Stromal cell of bone marrow (primary cell): Measurements from ENCODE around the gene PCDHGC4.

Experiments used
- DNase-seq: peaks from one replicate; pipeline ENCODE4 v3.0.0-alpha.2; 2012; ENCODE audit warnings: low read depth

Gene PCDHGC4

DNA sequence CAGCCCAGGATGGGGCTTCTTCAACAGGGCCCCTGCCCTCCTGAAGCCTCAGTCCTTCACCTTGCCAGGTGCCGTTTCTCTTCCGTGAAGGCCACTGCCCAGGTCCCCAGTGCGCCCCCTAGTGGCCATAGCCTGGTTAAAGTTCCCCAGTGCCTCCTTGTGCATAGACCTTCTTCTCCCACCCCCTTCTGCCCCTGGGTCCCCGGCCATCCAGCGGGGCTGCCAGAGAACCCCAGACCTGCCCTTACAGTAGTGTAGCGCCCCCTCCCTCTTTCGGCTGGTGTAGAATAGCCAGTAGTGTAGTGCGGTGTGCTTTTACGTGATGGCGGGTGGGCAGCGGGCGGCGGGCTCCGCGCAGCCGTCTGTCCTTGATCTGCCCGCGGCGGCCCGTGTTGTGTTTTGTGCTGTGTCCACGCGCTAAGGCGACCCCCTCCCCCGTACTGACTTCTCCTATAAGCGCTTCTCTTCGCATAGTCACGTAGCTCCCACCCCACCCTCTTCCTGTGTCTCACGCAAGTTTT, 27.6 kb downstream of the PCDHGC4 start:
- DNase-seq: peak; percentile 49

DNA sequence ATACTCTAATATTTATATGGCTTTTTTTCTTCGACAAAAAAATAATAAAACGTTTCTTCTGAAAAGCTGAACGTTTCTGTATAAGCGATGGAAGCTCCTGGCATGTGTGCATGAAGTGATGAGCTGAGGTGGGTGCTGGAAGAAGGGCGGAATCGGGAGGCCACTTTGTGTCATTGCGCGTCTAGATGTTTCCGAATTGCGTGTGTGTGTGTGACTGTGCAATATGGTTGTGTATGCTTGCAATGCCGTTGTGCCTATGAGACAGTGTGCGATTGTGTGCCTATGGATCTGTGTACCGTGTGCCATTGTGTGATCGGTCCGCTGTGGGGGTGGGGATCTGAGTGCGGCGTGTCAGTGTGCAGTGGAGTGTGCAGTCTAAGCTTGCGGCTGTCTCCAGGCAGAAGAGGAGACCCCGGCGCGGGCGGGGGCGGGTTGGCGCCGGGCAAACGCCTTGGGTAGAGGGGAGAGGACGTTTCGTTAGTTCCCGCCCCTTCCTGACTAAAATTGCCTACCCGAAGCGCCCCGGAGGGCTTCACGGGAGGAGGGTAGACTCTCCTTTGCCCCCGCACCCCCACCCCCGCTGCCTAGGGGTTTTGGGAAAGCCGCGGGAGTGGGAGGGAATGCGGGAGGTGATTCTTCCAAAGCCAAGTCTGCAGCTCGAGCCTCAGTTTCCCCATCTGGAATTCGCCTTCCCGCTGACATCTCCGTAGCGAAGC, 28.2 kb downstream of the PCDHGC4 start:
- no peak for DNase-seq

DNA sequence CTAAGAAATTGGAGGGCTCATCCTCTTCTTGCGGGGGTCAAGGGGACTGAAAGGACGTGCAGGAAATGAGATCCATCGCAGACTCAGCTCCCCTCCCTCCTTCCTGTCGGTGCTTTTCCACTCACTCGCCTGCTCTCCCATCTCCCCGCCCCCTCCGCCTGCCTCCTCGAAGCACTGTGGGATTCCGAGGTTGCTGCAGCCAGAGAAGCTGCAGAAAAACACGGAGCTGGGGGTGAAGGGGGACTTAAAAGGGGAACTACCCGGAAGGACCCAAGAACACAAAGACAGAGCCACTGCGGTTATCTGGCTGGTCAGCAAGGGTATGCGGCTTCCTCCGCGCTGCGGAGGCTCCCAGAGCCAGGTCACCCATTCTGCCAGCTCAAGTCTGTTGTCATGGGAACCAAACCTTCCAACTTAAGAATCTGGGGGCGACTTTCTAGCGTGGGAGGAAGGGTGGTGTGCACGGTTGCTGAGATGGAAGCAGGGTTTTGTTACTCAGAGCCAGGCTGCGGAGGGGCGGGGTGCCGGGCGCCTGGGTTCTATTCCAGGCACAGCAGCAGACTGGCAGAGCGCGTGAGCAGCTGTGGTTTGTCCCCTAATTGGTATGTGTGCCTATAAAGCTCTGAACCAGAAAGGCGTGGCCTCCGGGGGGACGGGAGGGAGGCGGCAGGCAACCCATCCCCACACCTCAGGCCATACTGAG, 28.9 kb downstream of the PCDHGC4 start:
- DNase-seq: peak; percentile 92

DNA sequence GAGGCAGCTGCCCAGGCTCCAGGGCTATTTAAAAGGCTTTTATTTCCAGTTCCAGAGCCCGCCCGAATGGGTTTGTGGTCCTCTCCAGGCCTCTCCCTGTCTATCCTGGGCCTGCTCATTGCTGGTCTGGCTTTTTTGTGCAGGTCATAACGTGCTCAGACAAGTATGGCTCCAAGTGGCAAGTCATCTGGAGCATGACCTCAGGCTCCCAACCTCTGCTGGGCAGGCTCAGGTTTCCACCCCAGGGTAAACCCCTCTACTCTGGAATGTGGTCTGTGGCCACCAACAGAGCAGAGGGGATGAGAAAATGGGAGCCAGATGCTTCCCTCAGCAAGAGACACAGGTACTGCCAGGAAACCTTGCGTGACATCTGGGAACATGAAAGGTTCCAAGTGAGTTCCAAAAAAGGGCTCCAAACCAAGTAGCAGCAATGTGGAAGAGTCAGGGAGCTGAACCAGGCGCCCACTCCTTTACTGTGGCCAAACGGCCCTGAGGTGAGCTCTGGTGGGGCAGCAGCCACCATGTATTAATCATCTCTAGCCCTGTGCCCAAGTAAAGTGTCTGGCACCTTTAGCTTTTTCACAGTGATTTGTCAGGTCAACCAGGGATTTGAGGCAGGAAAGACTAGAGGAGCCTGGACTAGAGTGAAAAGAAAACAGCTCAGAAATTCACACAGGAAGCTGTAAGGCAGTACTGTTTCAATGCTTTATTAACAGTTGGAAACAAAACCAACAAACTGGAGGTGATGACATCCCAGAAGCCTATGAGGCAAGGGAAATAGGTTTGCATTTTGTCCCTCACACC, 29.7 kb downstream of the PCDHGC4 start:
- peak; percentile 30 for DNase-seq

DNA sequence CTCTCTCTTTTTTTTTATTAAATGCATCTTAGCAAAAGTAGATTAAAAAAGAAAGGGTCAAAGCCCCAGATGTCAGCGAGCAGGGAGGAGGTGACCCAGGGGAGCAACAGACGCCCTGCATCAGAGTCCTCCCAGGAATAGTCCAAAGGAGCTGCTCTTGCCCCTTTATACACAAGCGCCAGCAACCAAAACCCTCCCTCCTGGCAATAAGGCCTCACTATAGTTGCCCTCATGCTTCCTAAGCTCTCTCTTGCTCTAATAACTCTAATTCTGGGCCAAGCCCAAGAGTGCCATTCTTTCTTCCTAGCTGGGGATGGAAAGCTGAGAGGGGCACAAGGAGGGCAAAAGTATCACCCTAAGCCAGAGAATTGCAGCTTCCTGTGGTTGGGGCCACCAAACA, 30.3 kb downstream of the PCDHGC4 start:
- no peak for DNase-seq

DNA sequence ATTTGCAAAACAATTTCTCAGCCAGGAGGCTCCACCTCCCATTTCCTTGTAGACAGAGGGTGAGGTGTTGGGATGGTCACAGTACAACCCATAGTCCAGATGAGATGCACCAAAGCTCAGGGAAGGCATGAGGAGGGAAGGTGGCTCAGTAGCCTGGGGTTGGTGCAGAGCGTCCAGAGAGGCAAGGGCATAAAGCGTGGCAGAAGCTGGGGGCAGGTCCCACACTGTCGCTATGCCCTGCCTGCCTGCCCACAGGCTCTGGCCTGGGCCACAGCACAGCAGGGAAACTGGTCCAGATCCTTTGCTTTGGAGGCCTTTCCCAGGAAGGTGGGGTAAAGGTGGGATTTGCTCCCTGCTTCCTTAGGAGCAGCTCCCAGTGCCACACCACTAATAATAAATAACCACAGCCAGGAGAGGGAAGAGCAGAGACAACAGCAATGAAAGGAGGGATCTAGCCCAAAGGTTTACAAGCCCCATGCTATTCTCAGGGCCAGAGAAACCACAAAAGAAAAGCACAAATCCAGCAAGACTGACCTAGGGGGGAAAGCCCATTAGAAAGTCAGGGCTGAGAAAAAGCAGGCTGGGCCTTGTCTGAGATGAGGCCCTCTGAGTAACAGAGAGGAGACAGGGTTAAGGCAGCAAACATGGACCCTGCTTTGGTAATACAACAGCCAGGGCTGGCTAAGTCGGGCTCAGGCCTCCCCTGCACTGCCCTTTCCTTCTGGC, 31.3 kb downstream of the PCDHGC4 start:
- DNase-seq: no peak

DNA sequence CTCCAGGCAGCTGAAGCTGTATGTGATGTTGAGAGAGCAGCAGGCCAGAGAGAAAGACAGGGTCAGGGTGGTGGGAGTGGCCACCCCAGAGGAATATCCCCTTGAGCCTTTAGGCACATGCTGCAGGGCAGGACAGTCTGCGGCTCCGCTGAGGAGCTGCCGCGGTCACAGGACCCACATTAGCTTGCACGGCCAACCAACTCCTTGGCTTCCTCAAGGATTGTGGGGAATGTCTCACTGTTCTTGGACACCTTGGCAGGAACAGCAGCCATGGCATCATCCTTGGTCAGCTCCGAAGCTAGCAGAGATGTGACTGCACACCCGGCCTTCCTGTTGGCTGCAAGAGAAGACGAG, 31.8 kb downstream of the PCDHGC4 start:
- DNase-seq: peak; percentile 39

DNA sequence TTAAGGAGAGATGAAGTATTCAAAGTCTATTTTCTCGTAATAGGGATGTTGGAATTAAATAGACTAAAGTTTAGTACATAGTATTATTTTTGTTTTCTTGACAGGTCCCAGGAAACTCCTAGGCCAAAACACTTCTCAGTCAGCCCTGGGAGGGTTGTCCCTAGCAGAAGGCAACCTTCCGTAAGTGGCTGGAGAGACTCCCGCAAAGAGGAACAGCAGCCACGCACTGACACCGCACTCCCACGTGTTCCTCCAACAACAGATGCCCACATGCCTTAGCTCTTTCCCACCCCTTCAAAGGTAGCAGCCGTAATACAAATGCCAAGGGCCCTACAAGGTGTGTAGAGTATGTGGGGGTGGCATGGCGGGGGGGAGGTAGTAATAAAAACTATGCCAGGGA, 32.5 kb downstream of the PCDHGC4 start:
- no peak for DNase-seq

DNA sequence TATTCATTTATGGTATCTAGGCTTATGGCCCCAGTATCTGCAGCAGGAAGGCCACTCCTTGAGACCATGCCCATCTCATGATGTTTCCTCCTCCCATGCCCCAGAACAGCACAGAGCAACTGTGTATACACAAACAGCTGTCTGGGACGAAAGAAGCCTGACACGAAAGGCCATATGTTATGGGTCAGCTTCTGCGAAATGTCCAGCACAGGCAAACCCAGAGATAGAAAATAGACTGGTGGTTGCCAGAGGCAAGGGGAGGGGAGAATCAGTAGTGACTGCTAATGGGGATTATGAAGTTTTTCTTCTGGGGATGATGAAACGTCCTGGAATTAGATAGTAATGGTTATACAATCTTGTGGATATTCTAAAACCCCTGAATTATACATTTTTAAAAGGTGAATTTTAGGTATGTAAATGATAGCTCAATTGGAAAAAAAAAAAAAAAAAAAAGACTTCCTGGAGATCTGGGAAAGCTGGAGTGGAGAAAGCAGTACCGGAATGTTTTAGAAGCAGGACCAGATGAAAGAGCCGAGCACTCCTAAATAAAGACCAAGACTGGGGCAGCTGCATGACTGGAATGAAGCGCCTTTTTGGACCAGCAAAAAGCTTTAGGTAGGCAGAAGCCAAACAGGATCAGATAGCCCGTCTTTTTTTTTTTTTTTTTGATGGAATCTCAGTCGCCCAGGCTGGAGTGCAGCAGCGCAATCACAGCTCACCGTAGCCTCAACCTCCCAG, 33.2 kb downstream of the PCDHGC4 start:
- no peak for DNase-seq

DNA sequence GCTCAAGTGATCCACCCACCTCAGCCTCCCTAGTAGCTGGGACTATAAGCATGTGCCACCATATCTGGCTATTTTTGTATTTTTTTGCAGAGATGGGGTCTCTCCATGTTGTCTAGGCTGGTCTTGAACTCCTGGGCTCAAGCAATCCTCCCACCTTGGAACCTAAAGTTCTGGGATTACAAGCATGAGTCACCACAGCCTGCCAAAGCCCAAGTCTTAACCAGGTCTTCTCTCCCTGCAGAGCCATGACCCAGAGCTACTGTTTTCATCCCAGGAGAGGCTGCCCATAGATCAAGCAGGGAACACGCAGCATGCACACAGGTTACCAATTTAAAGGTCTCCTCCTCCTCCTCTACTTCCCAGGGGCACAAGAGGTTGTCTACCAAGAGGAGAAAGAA, 33.8 kb downstream of the PCDHGC4 start:
- no peak for DNase-seq

DNA sequence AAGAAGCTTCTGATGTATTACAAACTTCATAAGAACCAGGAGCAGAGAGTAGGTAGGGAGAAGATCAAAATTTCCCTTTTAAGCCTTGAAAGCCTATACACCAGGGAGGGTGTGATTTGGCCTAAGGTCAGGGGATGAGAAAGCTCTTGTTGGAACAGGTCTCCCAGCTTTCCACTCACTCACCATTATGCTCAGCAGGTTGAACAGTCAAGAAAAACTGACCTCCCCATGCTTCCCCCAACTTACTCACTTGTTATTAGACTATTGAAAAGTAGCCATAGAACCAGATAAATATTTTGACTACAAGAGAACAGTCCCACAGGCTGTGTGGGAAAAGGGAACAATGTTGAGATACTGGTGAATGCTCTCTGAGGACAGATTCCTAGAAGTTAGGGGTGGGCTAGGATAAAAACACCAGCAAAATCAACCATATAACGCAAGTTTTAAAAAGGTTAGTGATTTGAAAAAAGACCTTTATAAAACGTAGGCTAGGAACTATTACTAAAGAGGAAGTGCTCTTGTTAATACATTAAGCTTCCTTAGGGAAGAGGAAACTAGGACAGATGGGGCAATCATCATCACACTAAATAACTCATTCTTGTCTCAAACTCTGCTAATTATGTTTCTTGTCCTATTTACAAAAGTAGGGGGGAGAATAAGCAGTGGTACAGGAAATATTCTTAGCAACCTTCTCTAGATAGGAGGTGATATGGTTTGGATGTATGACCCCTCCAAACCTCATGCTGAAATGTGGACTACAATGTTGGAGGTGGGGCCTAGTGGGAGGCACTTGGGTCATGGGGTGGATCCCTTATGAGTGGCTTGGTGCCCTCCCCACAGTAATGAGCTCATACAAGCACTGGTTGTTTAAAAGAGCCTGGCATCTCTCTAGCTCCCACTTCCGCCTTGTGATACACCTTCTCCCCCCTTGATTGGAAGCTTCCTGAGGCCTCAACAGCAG, 35.1 kb downstream of the PCDHGC4 start:
- peak; percentile 43 for DNase-seq

DNA sequence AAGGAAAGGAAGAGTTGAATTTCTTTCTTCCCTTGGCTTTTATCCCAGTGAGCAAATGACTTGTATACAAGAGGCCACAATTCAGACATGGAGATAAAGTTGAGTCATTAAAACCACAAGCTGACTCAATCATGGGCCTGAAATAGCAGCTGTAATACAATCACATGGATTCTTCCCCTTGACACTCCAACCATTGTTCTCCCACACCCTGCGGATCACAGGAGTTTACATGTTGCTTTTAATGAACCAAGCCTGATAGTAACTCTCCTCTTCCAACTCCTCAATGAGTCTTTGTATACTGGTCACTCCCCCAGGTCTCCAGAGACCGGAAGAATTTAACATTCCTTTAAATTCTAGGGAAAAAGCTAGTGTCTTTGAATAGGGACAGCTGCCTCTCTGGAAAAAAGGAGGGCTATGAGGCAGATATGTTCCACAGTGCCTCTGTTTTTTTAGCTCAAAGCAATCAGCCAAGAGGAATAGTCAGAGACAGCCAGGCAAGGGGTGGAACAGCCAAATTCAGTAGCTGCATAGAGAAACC, 36.5 kb downstream of the PCDHGC4 start:
- peak; percentile 99 for DNase-seq

DNA sequence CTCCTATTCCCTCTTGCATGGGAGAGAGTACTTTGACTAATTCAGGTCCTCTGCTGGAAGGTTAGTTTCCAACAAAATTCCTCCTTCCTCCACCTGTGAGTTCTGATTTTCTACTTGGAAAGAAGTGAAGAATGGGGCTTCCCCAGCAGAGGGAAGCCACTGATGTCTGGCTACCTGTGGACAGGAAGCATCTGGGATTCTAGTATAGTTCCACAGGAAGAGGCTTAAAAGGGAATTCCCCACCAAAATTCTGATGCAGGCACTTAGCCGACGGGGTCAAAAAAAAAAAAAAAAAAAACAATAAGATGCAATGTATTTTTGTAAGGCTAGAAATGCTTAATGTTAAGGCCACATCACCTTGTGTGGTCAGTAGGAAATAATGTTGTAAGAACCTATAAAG, 37.5 kb downstream of the PCDHGC4 start:
- no peak for DNase-seq

DNA sequence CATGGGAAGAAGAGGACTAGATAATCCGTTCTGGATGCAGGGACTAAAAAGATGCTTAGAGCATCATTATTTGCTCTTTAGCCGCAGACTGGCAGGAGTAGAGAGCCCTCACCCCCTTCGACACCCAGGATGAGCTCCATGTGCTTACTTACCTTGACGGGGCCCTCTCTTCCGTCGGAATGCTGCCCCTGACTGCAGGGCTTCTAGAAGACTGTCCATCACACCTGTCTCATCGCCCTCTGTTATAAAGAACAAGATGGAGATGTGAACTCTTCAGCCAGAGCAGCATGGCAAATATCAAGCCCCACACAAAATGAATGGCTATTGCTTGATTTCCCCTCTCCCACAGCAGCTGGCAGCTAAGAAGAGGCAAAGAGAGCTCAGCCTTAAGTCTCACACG, 39.2 kb downstream of the PCDHGC4 start:
- no peak for DNase-seq

DNA sequence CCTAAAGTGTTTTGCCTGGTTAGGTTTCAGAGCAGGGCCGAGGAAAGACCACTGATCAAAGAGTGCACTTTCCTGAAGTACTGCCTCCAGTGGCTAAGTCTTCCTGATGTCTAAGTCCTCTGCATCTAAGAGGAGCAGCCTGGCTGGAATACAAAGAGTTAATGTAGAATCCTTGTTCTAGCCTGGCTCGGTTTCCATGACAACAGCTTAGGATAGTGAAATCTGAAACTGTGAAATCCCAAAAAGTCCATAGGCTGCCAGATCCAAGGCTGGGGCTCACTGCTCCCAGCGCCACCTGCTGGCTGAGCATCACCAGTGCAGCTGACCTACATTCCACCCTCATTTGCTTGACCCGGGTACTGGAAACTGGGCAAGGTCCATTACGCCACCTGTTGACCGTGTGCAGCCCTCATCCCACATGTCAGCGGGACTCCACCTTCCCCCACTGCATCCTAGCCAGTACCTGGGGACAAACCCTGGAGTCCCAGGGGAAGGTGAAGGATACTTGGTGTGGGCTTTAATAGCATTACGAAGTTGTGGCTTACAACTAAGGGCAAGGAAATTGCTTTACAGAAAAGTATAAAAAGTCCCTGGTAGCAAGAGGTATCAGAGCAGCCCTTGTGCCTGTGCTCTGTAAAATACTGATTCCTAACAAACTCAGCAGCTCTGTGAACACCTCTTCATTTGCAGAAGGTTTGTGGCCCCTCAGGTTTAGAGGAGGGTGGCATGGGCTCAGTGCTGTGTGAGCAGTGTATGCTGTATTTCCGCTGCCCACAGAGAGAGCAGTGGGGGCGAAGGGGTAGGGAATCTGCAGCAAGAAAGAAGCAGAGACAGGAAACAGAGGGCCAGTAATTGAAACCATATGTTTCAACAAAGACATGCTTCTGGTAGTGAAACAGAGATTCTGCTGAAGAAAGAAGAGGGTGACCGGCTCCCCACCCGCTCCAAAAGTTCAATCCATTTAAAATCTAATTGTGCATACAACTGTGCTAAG, 40.1 kb downstream of the PCDHGC4 start:
- peak; percentile 96 for DNase-seq

DNA sequence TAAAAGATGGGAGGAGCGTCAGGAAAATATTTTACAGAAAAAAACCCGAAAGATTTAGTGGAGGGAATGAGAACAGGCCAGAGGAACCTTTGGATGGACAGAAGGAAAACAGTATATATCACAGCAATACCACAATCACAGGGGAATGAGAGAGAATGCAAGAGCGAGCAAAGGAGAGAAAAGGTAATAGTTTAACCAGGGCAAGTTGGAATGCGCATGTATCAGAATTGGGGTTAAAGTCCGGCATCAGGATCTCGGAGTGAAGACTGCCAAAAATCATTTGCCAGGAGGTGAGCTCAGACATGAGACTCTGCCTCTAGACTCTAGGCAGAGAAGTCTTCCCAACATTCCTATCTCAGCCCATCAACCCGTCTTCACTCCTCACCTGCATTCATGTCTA, 40.8 kb downstream of the PCDHGC4 start:
- no peak for DNase-seq

DNA sequence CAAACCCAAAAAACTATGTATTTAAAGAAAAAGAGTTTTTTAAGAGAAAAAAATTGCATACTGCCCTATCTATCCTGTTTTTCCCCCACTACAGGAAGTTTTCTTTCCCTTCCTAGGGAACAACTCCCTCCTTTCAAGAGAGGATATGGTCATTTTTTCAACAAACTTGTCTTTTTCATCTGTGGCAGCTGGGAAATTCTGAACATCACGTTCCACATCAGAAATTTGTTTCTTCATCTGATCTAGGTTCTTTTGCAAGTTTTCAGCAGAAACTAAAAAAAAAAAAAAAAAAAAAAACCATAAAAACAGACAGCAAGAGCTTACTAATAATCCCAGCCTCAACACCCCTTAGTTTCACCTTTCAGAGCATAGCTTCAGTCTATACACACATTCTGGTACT, 42.6 kb downstream of the PCDHGC4 start:
- no peak for DNase-seq

DNA sequence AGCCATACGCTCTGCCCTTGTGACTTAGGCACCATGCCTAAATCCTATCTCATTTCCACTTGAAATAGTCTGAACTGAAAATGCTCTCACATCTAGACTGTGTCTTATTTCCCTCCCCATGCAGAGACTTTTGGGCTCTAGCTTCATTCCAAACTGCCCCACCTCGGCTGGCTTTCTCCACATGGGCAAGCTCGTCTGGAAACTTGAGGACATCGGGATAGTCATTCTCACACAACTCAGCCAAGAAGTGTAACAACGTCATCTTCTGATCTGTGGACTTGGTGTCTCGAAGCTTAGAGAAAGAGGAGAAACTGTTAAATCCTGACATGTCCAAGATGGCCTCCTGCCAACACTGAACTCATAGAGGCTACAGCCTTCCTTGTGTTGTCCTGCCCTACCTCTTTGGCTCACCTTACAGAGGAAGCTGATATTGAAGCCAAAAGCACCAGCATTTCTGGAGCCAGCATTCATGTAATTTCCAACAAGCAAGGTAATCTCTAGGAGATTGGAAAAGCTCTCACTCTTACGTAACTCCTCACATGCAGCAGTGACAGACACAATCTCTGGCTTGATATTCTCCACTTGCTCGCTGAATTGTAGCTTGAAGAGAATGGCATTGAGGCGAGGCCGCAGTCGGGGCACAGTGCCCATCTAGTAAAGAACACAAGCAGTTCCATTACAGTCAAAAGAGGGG, 43.6 kb downstream of the PCDHGC4 start:
- peak; percentile 43 for DNase-seq
